HG03342 (cell line): ENCODE data around the gene SLC30A1.
"Not testable (repeated sequence)": the region's sequence is repeated elsewhere in the genome, so short reads cannot be mapped to it uniquely, and the experiment has no call there.

ENCODE experiments used
- ATAC-seq: cut with Tn5 transposase; IDR thresholded peaks from one replicate; pipeline ENCODE4 v1.9.1; 2021; ENCODE audit warnings: mild to moderate bottlenecking, moderate library complexity; ENCODE audit not compliant: unreplicated experiment

The SLC30A1 gene

GRCh38 chr1:211583011-211583992 is 4.3 kb upstream of the SLC30A1 start:
- no peak for ATAC-seq

DNA sequence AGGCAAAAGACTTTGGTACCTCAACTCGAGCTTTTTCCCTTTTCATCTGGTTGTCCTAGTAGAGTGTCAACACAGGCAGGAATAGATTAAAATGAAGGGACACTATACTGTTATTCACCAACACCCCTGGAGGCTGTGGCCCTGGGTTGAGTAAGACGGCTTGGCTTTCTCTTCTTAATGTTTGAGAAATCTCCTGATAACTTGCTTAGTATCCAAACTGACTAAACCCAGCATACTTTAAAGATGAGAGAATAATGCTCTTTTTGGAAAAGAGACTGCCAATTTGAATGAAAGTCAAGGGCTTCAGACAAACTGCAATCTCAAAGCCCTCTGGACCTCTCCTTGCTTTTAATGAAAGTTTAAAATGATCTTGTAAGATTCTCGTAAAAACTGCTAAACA is 2.6 kb upstream of the SLC30A1 start:
- no peak for ATAC-seq

GRCh38 chr1:211580303-211580687 is 1.3 kb upstream of the SLC30A1 start:
- ATAC-seq, result no peak

DNA sequence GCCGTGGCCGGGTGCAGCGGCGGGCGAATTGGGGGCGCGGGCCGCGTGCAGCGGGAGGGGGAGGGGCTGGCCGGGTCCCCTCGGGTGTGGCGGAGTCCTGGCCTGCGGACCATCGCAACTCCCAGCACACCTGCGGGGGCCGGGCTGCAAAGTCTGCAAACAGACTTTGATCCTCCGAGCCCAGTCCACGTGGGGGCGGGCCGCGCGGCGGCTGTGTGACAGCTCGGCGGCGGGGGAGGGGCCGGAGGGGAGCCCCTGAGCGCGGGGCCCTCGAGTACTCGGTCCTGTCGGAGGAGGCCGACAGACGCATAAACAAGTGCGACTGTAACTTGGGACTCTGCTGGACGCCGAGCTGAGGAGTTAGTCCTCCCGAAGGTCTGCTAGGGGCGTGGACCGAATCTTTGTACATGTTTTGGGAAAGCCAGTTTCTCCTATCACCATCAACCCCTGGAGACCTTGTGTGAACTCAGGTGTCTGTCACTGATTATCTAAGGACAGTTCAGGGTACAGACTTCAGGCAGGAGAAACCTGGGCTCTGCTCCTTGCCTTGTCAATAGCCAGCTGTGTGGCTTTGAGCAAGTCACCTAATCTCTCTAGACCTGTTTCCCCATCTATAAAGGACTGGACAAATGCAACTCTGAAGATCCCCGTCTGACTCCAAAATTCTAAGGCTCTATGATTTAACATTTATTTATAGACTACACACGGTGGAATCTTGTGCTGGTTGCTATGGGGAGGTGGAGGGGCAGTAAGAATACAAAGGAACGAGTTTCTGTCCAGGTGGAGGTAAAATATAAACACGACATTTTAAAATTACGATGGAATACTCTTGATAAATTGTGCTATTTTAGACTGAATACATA is 710 bp upstream of the SLC30A1 start:
- peak; percentile 43 for ATAC-seq

GRCh38 chr1:211577819-211578639 is 932 bp downstream of the SLC30A1 start:
- ATAC-seq, result peak; percentile 32

DNA sequence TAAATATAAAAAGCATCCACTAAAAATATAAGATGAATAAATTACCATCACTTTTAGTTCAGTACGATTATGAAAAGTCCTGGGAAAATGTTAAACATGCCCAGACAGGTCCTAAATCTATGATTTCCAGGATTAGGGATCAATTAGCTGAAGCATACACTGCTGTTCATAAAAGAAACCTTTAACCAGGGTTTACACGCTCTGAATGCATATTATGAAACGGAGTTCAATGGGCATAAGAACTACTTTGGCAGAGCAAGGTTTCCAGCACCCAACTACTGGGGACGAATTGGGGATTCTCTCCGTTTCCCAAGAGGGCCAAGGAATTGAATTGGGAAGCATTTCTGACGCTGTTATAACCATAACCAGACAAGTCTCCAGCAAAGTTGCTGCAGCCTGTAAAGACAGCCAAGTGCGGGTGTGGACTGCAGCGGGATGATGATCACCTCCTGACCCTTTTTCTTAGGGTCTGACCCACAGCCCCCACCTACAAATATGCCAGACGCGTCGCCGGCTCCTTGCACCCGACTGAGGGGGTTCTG is 1.6 kb downstream of the SLC30A1 start:
- no peak for ATAC-seq

DNA sequence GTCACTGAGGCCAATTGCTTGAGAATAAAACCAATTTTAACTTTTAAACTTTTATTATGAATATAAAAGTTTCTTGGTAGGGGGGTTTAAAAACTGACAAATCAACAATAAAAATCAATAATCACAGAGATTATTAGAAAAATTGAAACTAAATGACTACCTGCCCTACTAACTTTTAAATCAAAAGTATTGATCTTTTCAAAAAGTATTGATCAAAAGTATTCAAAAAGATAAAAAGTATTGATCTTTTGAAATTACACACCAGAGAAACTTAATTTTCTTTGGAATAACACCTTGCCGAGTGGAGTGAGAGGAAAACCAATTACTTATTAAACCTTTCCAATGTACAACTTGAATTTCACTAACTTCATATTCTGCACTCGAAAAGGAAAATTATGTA is 2.2 kb downstream of the SLC30A1 start:
- no peak for ATAC-seq

GRCh38 chr1:211574705-211575104 is 4.3 kb downstream of the SLC30A1 start:
- no peak for ATAC-seq

- ATAC-seq, result no peak
Observed at GRCh38 chr1:211571998-211572397, 7.0 kb downstream of the SLC30A1 start.

GRCh38 chr1:211570378-211570777 is 8.6 kb downstream of the SLC30A1 start:
- ATAC-seq, result not testable (repeated sequence)

DNA sequence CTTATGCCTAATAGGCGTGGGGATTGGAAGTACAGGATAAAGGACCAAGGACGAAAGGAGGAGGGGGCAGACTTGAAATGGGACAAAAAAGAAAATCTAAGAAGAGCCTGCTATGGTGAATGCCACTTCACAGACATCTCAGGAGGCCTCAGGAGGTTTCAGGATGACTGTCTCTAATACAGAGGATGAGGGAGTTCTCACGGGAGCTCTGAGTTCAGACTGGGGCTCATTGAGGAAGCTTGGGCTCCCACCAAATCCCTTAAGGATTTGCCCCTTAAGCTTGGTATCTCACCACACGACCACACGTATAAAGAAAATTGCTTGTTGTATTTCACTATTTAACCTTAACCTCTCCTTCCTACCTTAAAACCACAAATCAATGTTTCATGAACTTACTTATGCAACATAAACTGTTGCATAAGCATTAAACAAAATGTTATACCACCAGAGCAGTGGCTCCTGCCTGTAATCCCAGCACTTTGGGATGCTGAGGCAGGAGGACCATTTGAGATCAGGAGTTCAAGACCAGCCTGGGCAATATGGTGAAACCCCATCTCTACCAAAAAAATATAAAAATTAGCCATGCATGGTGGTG is 12.4 kb downstream of the SLC30A1 start:
- ATAC-seq, result peak; percentile 93

GRCh38 chr1:211564084-211564483 is 14.9 kb downstream of the SLC30A1 start:
- ATAC-seq, result no peak

GRCh38 chr1:211559222-211560010 is 19.5 kb downstream of the SLC30A1 start:
- ATAC-seq, result no peak

- no peak for ATAC-seq
Observed at GRCh38 chr1:211557894-211558625, 20.9 kb downstream of the SLC30A1 start.

DNA sequence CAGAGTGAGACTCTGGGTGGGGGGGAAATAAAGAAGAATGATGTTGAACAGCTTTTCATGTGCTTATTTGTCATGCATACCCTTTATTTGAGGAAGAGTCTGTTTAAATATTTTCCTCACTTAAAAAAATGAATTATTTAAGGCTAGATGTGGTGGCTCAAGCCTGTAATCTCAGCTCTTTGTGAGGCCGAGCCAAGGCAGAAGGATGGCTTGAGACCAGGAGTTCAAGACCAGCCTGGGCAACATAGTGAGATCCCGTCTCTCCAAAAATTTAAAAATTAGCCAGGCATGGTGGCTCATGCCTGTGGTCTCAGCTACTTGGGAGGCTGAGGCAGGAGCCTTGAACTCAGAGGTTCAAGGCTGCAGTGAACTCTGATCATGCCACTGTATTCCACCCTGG is 25.4 kb downstream of the SLC30A1 start:
- ATAC-seq, result no peak

GRCh38 chr1:211551638-211552460 is 27.1 kb downstream of the SLC30A1 start:
- no peak for ATAC-seq

GRCh38 chr1:211549092-211549711 is 29.8 kb downstream of the SLC30A1 start:
- ATAC-seq, result no peak
